Right cardiac atrium (tissue), 5 donors: Measurements from ENCODE around the gene NFKBIA. TPM values are rescaled to one million over a fixed set of nuclear protein-coding genes. Genes with fewer than 3 reads are reported as not detected.

ENCODE experiments used
- ATAC-seq, 2 donors: fragments of 200-7000 bp; cut with Tn5 transposase; one replicate each; pipeline versions ENCODE4 v1.8.0 to v1.9.1; 2020; ENCODE audit warnings: moderate library complexity in 2 of 2, mild to moderate bottlenecking in 1 of 2
- DNase-seq, 3 donors: peaks; one replicate each; pipeline ENCODE4 v3.0.0-alpha.2; 2020
- H3K27ac ChIP-seq: one replicate; pipeline ENCODE4 v1.5.1; 2013; ENCODE audit warnings: mild to moderate bottlenecking, low read length, control low read depth, moderate library complexity
- H3K27me3 ChIP-seq: one replicate; pipeline ENCODE4 v1.6.1; 2013; ENCODE audit not compliant: control insufficient read depth, insufficient read depth
- H3K4me1 ChIP-seq: one replicate; pipeline ENCODE4 v1.6.1; 2013; ENCODE audit warnings: low read length; ENCODE audit not compliant: control insufficient read depth, insufficient read depth
- H3K4me3 ChIP-seq: one replicate; pipeline ENCODE4 v1.5.1; 2013; ENCODE audit warnings: low read length, control low read depth
- H3K9me3 ChIP-seq: one replicate; pipeline ENCODE4 v1.6.1; 2013; ENCODE audit warnings: low read length; ENCODE audit not compliant: control insufficient read depth
- WGBS: extraction: QIAGEN DNeasy Blood & Tissue Kit; methylation state at CpG from one replicate; pipeline ENCODE4 v1.1.7; 2013; 5-methylcytosine and 5-hydroxymethylcytosine counted together
- intact Hi-C, 4 donors: fragments of 100-400 bp; cut with DNase I; formaldehyde crosslinking; loops; one replicate each; pipeline versions ENCODE4 v1.11.0 to v1.14.0; 2022 to 2023
- polyA plus RNA-seq: library from polyadenylated mRNA; stranded (reverse); fragments of 200-250 nt; gene quantifications from one replicate; pipeline ENCODE4 v1.2.3, GENCODE V29; 2013
- total RNA-seq, 4 donors: library from RNA; stranded (reverse); fragmentation: NEBNext Ultra II Directional; extraction: Animal tissue kit (Norgen Biotek cat#: 25700); gene quantifications; one replicate each; pipeline ENCODE4 v1.2.1, GENCODE V29; 2021
- donor health status: healthy with polysubstance abuse.
- donor health status: DM: no; HTN: yes; CAD: no.
- donor health status: DM: no; HTN: no; CAD: no.
- donor health status: DM: no; HTN: yes; CAD: no; lungs with severe emphysema.
- donor health status: DM: yes; HTN: yes; CAD: no.

NFKBIA gene
- total and polyA plus RNA-seq, 5 donors, result 74.0 to 125 (median 102) TPM

DNA sequence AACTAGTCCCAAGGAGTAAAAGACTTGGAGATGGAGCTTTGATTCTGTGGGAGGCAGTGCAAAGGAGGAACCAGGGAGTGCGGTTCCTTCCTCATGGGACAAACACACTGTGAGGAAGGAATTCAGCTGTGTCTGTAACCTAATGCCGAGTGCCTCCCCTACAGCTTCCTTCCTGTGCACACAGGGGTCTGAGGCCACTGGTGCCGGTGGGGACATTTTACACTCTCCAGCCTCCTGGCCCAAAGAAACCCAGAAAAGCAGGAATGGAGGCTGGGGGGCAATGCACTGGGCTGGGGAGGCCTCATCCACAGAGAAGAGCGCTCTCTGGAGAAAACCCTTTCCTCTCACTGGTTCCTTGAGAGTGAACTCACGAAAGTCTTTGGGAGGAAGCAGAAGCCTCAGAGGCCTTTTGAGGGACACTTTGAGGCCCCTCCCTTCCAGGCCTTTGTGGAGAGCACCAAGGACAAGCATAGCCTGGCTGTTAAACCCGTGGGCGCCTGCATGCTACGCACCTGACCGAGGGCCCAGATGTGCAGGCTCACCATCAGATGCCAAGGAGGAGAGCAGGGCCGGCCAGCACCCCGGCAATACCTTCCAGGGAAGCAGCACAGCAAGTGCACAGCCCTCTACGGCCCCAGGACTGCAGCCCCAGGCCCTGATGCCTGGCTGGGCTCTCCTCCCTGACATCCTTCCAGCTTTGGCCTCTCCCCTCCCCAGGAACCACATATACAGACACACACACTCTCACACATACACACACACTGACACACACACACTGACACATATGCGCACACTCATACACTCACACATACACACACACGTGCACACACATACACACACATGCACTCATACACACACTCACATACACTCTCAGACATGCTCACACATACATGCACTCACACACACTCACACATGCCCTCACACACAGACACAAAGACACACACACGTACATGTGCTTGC, 52.0 kb downstream of the NFKBIA start:
- peak; percentile 51 to 53 for ATAC-seq
- no peaks in the 10 kb centered on the region for H3K9me3 ChIP-seq
- no peak for DNase-seq
- H3K4me3 ChIP-seq, result no peak overlapping the region
- intact Hi-C loops, result no loop called here
- H3K27ac ChIP-seq, result peak overlapping the region; percentile 6
- 63% methylated on average over 15 of the region's 15 CpGs for WGBS
- peaks cover 15% of the 10 kb centered on the region for H3K4me1 ChIP-seq
- H3K27me3 ChIP-seq, result no peaks in the 10 kb centered on the region

DNA sequence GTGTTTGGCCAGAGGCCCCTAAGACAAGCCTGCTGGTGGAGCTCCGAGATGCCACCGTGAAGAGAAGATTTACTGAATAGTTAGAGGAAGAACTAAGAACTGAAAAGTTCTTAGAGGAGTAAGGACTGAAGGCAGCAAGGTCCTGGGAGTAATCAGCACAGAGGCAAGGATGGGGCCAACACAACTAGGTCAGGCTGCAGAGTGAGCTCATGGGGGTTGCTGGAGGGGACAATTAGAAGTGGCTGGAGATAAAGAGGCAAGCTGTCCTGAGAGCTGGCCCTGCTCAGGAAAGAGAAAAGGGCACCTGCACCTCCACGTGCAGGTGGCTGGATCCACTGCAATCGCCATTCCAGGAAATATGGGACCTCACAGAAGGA, 52.7 kb downstream of the NFKBIA start:
- Histone ChIP-seq H3K27ac (no peak overlapping the region), H3K4me3 (no peak overlapping the region), H3K27me3 (no peaks in the 10 kb centered on the region), H3K9me3 (no peaks in the 10 kb centered on the region), H3K4me1 (peaks cover 15% of the 10 kb centered on the region)
- intact Hi-C loops, result no loop called here
- WGBS, result 64% methylated on average over 4 of the region's 4 CpGs
- DNase-seq (no peak), ATAC-seq (no peak)

Other genes with a start within 250 kb of the NFKBIA start
- 100 to 1,000 TPM; 149 to 175 (median 163) TPM for gene PSMA6, start 112.4 kb downstream of the NFKBIA start, total RNA-seq
- gene PSMA6, start 112.4 kb downstream of the NFKBIA start, polyA plus RNA-seq, result 193 TPM
- not detected for gene INSM2, start 129.4 kb upstream of the NFKBIA start, total RNA-seq
- not detected for gene INSM2, start 129.4 kb upstream of the NFKBIA start, polyA plus RNA-seq